Measurements from ENCODE around the gene THBS1. TPM values are rescaled to one million over a fixed set of nuclear protein-coding genes. Genes with fewer than 3 reads are reported as not detected.

Gene THBS1
- total RNA-seq = 1 to 10 TPM; 1.3 to 2.8 (median 2.0) TPM

- Mint-ChIP-seq H3K27me3 (ENCODE audit: low read depth) (peaks cover 48% of the 10 kb centered on the region), H3K4me3 (peak within 1 kb of the TSS; percentile 52)
These were observed at the start of gene THBS1 for GRCh38 chr15:39580485-39581241. Gene THBS1 (plus strand): TSS chr15:39581079. CDS start chr15:39581858, 779 bp downstream.

GRCh38 chr15:39534996-39535395, 45.9 kb upstream of the THBS1 start:
- no peaks in the 10 kb centered on the region for H3K4me1 Mint-ChIP-seq (ENCODE audit: low read depth)
- no peak overlapping the region for H3K4me3 Mint-ChIP-seq
- H3K27me3 Mint-ChIP-seq (ENCODE audit: low read depth) = peaks cover 1% of the 10 kb centered on the region
- no peaks in the 10 kb centered on the region for H3K36me3 Mint-ChIP-seq (ENCODE audit: insufficient read depth)
- no peaks in the 10 kb centered on the region for H3K9me3 Mint-ChIP-seq
- no peak for ATAC-seq
- no peak for DNase-seq

More at GRCh38 chr15:39580485-39581241, at the start of gene THBS1:
- ATAC-seq (peak; percentile 36 to 46), DNase-seq (peak; percentile 39)
- Mint-ChIP-seq H3K36me3 (ENCODE audit: insufficient read depth) (no peaks in the 10 kb centered on the region), H3K9me3 (no peaks in the 10 kb centered on the region), H3K4me1 (ENCODE audit: low read depth) (peaks cover 18% of the 10 kb centered on the region)

- DNase-seq (no peak), ATAC-seq (no peak)
- Mint-ChIP-seq H3K4me3 (no peak overlapping the region), H3K9me3 (no peaks in the 10 kb centered on the region), H3K36me3 (ENCODE audit: insufficient read depth) (no peaks in the 10 kb centered on the region), H3K27me3 (ENCODE audit: low read depth) (no peaks in the 10 kb centered on the region), H3K4me1 (ENCODE audit: low read depth) (no peaks in the 10 kb centered on the region)
These were observed 45.4 kb upstream of the THBS1 start for GRCh38 chr15:39535466-39535865.

GRCh38 chr15:39538936-39539335, 41.9 kb upstream of the THBS1 start:
- H3K4me3 Mint-ChIP-seq = no peak overlapping the region
- ATAC-seq (no peak), DNase-seq (no peak)
- no peaks in the 10 kb centered on the region for H3K9me3 Mint-ChIP-seq
- H3K4me1 Mint-ChIP-seq (ENCODE audit: low read depth) = no peaks in the 10 kb centered on the region
- H3K27me3 Mint-ChIP-seq (ENCODE audit: low read depth) = no peaks in the 10 kb centered on the region
- H3K36me3 Mint-ChIP-seq (ENCODE audit: insufficient read depth) = no peaks in the 10 kb centered on the region

GRCh38 chr15:39539466-39539865, 41.4 kb upstream of the THBS1 start:
- no peak overlapping the region for H3K4me3 Mint-ChIP-seq
- H3K36me3 Mint-ChIP-seq (ENCODE audit: insufficient read depth) = no peaks in the 10 kb centered on the region
- H3K9me3 Mint-ChIP-seq = no peaks in the 10 kb centered on the region
- no peaks in the 10 kb centered on the region for H3K4me1 Mint-ChIP-seq (ENCODE audit: low read depth)
- no peak for ATAC-seq
- DNase-seq = no peak
- H3K27me3 Mint-ChIP-seq (ENCODE audit: low read depth) = no peaks in the 10 kb centered on the region

GRCh38 chr15:39539973-39540558, 40.8 kb upstream of the THBS1 start:
- no peaks in the 10 kb centered on the region for H3K36me3 Mint-ChIP-seq (ENCODE audit: insufficient read depth)
- DNase-seq (no peak), ATAC-seq (no peak)
- no peak overlapping the region for H3K4me3 Mint-ChIP-seq
- no peaks in the 10 kb centered on the region for H3K4me1 Mint-ChIP-seq (ENCODE audit: low read depth)
- H3K9me3 Mint-ChIP-seq = peaks cover 6% of the 10 kb centered on the region
- peaks cover 6% of the 10 kb centered on the region for H3K27me3 Mint-ChIP-seq (ENCODE audit: low read depth)

- H3K4me3 Mint-ChIP-seq = no peak overlapping the region
- peaks cover 8% of the 10 kb centered on the region for H3K27me3 Mint-ChIP-seq (ENCODE audit: low read depth)
- peaks cover 14% of the 10 kb centered on the region for H3K9me3 Mint-ChIP-seq
- H3K36me3 Mint-ChIP-seq (ENCODE audit: insufficient read depth) = no peaks in the 10 kb centered on the region
- no peaks in the 10 kb centered on the region for H3K4me1 Mint-ChIP-seq (ENCODE audit: low read depth)
- no peak for ATAC-seq
- DNase-seq = no peak
These were observed 38.4 kb upstream of the THBS1 start for GRCh38 chr15:39542385-39543065.

- peaks cover 10% of the 10 kb centered on the region for H3K27me3 Mint-ChIP-seq (ENCODE audit: low read depth)
- H3K4me3 Mint-ChIP-seq = no peak overlapping the region
- H3K9me3 Mint-ChIP-seq = peaks cover 14% of the 10 kb centered on the region
- DNase-seq (no peak), ATAC-seq (no peak)
- H3K36me3 Mint-ChIP-seq (ENCODE audit: insufficient read depth) = no peaks in the 10 kb centered on the region
- H3K4me1 Mint-ChIP-seq (ENCODE audit: low read depth) = no peaks in the 10 kb centered on the region
These were observed 37.2 kb upstream of the THBS1 start for GRCh38 chr15:39543651-39544050.

GRCh38 chr15:39546842-39547241, 34.0 kb upstream of the THBS1 start:
- Mint-ChIP-seq H3K4me1 (ENCODE audit: low read depth) (no peaks in the 10 kb centered on the region), H3K36me3 (ENCODE audit: insufficient read depth) (no peaks in the 10 kb centered on the region), H3K9me3 (peaks cover 14% of the 10 kb centered on the region), H3K4me3 (no peak overlapping the region), H3K27me3 (ENCODE audit: low read depth) (peaks cover 12% of the 10 kb centered on the region)
- ATAC-seq (no peak), DNase-seq (no peak)

- no peak for ATAC-seq
- Mint-ChIP-seq H3K36me3 (ENCODE audit: insufficient read depth) (no peaks in the 10 kb centered on the region), H3K27me3 (ENCODE audit: low read depth) (peaks cover 12% of the 10 kb centered on the region), H3K4me3 (no peak overlapping the region), H3K9me3 (peaks cover 14% of the 10 kb centered on the region), H3K4me1 (ENCODE audit: low read depth) (no peaks in the 10 kb centered on the region)
- DNase-seq = no peak
These were observed 32.3 kb upstream of the THBS1 start for GRCh38 chr15:39548561-39548960.

- Mint-ChIP-seq H3K36me3 (ENCODE audit: insufficient read depth) (no peaks in the 10 kb centered on the region), H3K4me3 (no peak overlapping the region), H3K27me3 (ENCODE audit: low read depth) (peaks cover 8% of the 10 kb centered on the region), H3K4me1 (ENCODE audit: low read depth) (no peaks in the 10 kb centered on the region), H3K9me3 (peaks cover 9% of the 10 kb centered on the region)
- ATAC-seq = no peak
- DNase-seq = no peak
These were observed 31.0 kb upstream of the THBS1 start for GRCh38 chr15:39549912-39550311.

- Mint-ChIP-seq H3K9me3 (no peaks in the 10 kb centered on the region), H3K36me3 (ENCODE audit: insufficient read depth) (no peaks in the 10 kb centered on the region), H3K4me1 (ENCODE audit: low read depth) (no peaks in the 10 kb centered on the region)
These were observed 29.4 kb upstream of the THBS1 start for GRCh38 chr15:39551476-39551875.

GRCh38 chr15:39552556-39552955, 28.3 kb upstream of the THBS1 start:
- no peaks in the 10 kb centered on the region for H3K4me1 Mint-ChIP-seq (ENCODE audit: low read depth)
- DNase-seq (no peak), ATAC-seq (no peak)
- no peaks in the 10 kb centered on the region for H3K36me3 Mint-ChIP-seq (ENCODE audit: insufficient read depth)
- H3K4me3 Mint-ChIP-seq = no peak overlapping the region
- peaks cover 5% of the 10 kb centered on the region for H3K27me3 Mint-ChIP-seq (ENCODE audit: low read depth)
- H3K9me3 Mint-ChIP-seq = no peaks in the 10 kb centered on the region

More at GRCh38 chr15:39551476-39551875, 29.4 kb upstream of the THBS1 start:
- H3K4me3 Mint-ChIP-seq = no peak overlapping the region
- H3K27me3 Mint-ChIP-seq (ENCODE audit: low read depth) = peaks cover 5% of the 10 kb centered on the region
- ATAC-seq = no peak
- no peak for DNase-seq

- H3K36me3 Mint-ChIP-seq (ENCODE audit: insufficient read depth) = no peaks in the 10 kb centered on the region
- H3K4me3 Mint-ChIP-seq = no peak overlapping the region
- H3K27me3 Mint-ChIP-seq (ENCODE audit: low read depth) = peaks cover 1% of the 10 kb centered on the region
These were observed 26.8 kb upstream of the THBS1 start for GRCh38 chr15:39553947-39554693.

More at GRCh38 chr15:39553947-39554693, 26.8 kb upstream of the THBS1 start:
- ATAC-seq = no peak
- DNase-seq = no peak
- no peaks in the 10 kb centered on the region for H3K4me1 Mint-ChIP-seq (ENCODE audit: low read depth)
- H3K9me3 Mint-ChIP-seq = no peaks in the 10 kb centered on the region
